Endothelial cell of umbilical vein (primary cell): Measurements from ENCODE around the gene POU1F1. TPM values are rescaled to one million over a fixed set of nuclear protein-coding genes. Genes with fewer than 3 reads are reported as not detected.
"Not testable (repeated sequence)": the region's sequence is repeated elsewhere in the genome, so short reads cannot be mapped to it uniquely, and the experiment has no call there.

Source experiments
- BruUV-seq: library from RNA; stranded (reverse); fragments of 400-500 nt; replicated peaks from 2 replicates; lab custom pipeline; 2021; lab: Mats Ljungman, UMichigan
- CTCF ChIA-PET: fragments of 300-600, 350-600 bp; sonication (Branson Sonifier 250); formaldehyde crosslinking; loops from one replicate; lab custom pipeline; 2021; ENCODE audit warnings: antibody characterized with exemption, inconsistent platforms; lab: Charles Lee
- POLR2A ChIA-PET: fragments of 300-600, 350-600 bp; sonication (Branson Sonifier 250); formaldehyde crosslinking; loops from one replicate; lab custom pipeline; 2021; ENCODE audit warnings: antibody characterized with exemption, inconsistent platforms; lab: Charles Lee
- DNase-seq: peaks from one replicate; pipeline ENCODE4 v3.0.0-alpha.2; 2011; ENCODE audit warnings: low read depth, low spot score
- FAIRE-seq: peaks from 2 replicates; lab custom pipeline; 2011; peaks lifted over from hg19 to GRCh38; lab: Jason Lieb, UNC
- H2AFZ ChIP-seq: 2 replicates; pipeline ENCODE4 v1.6.0; 2012; ENCODE audit warnings: low read depth, low read length, control low read depth, inconsistent platforms
- H3K27ac ChIP-seq: 2 replicates; pipeline ENCODE4 v1.5.1; 2011; ENCODE audit warnings: low read depth, mild to moderate bottlenecking, control low read depth, low read length, moderate library complexity; ENCODE audit not compliant: insufficient read depth
- H3K27me3 ChIP-seq, 2 experiments: 2 replicates each; pipeline versions ENCODE4 v1.6.0 to v1.6.1; 2011; ENCODE audit warnings: low read length in 2 of 2, mixed read lengths in 1 of 2; ENCODE audit not compliant: control insufficient read depth in 2 of 2, insufficient read depth in 2 of 2
- H3K36me3 ChIP-seq, 2 experiments: 2 replicates in 1 of 2; 3 replicates in 1 of 2; pipeline ENCODE4 v1.5.1; 2011; ENCODE audit warnings: low read length in 2 of 2, mild to moderate bottlenecking in 1 of 2, moderate library complexity in 1 of 2; ENCODE audit not compliant: control insufficient read depth in 2 of 2, insufficient read depth in 2 of 2; ENCODE audit errors: extremely low read depth in 1 of 2
- H3K4me1 ChIP-seq: 3 replicates; pipeline ENCODE4 v1.5.1; 2011; ENCODE audit warnings: mild to moderate bottlenecking, low read length; ENCODE audit not compliant: control insufficient read depth, insufficient read depth; ENCODE audit errors: extremely low read depth
- H3K4me2 ChIP-seq: 2 replicates; pipeline ENCODE4 v1.6.1; 2011; ENCODE audit warnings: low read length, control low read depth, mixed read lengths; ENCODE audit not compliant: insufficient read depth
- H3K4me3 ChIP-seq, 3 experiments: fragments of 200-600 bp in 1 of 3; sonication (generic), shearing (Covaris generic) in 1 of 3; replicated peaks in 1 of 3; 2 replicates each; pipeline ENCODE4 v1.5.1; 2011 to 2016; ENCODE audit warnings: control low read depth in 3 of 3, low read length in 3 of 3, mild to moderate bottlenecking in 2 of 3, inconsistent platforms in 1 of 3, low read depth in 1 of 3, moderate library complexity in 1 of 3; ENCODE audit not compliant: insufficient read depth in 1 of 3
- H3K79me2 ChIP-seq: 2 replicates; pipeline ENCODE4 v1.6.0; 2012; ENCODE audit warnings: low read length, inconsistent platforms; ENCODE audit not compliant: control insufficient read depth, insufficient read depth
- H3K9ac ChIP-seq: replicated peaks from 2 replicates; pipeline ENCODE3; 2011; ENCODE audit warnings: low read length, control low read depth; ENCODE audit not compliant: insufficient read depth; ENCODE audit errors: extremely low read depth
- H3K9me1 ChIP-seq: replicated peaks from 3 replicates; pipeline ENCODE4 v1.6.0; 2011; ENCODE audit warnings: mild to moderate bottlenecking, low read length; ENCODE audit not compliant: control insufficient read depth, insufficient read depth; ENCODE audit errors: extremely low read depth
- H3K9me3 ChIP-seq: replicated peaks from 2 replicates; pipeline ENCODE4 v1.5.1; 2012; ENCODE audit warnings: low read length, inconsistent platforms; ENCODE audit not compliant: control insufficient read depth, insufficient read depth
- H4K20me1 ChIP-seq: replicated peaks from 2 replicates; pipeline ENCODE3; 2011; ENCODE audit warnings: mild to moderate bottlenecking, low read length; ENCODE audit not compliant: control insufficient read depth, insufficient read depth; ENCODE audit errors: extremely low read depth
- EZH2 ChIP-seq: IDR thresholded peaks from 2 replicates; pipeline ENCODE4 v1.6.1; 2012; ENCODE audit warnings: borderline replicate concordance, low read depth, mild to moderate bottlenecking, moderate library complexity, low read length, inconsistent platforms; ENCODE audit not compliant: severe bottlenecking
- JUN ChIP-seq: IDR thresholded peaks from 2 replicates; pipeline ENCODE4 v1.6.1; 2011; ENCODE audit warnings: borderline replicate concordance, low read depth; ENCODE audit not compliant: insufficient read length, insufficient read depth
- MYC ChIP-seq: IDR thresholded peaks from one replicate; pipeline ENCODE4 v1.6.1; 2011; ENCODE audit warnings: mild to moderate bottlenecking, low read depth, low read length
- POLR2A ChIP-seq: IDR thresholded peaks from 2 replicates; pipeline ENCODE4 v1.6.1; 2012; ENCODE audit warnings: low read depth, mild to moderate bottlenecking, control low read depth, low read length
- POLR2AphosphoS5 ChIP-seq: IDR thresholded peaks from 2 replicates; pipeline ENCODE4 v1.6.1; 2012; ENCODE audit warnings: low read depth, mild to moderate bottlenecking, control low read depth, low read length, moderate library complexity; ENCODE audit not compliant: insufficient read depth
- dilution Hi-C: fragments of 300-500 bp; cut with MboI; formaldehyde crosslinking; loops from one replicate; pipeline ENCODE4 v1.15.0; 2019; ENCODE audit warnings: low sequenced_read_pairs; ENCODE audit not compliant: extremely low pct_ligation_motif_present
- intact Hi-C: fragments of 100-400 bp; cut with micrococcal nuclease; formaldehyde crosslinking; loops from one replicate; pipeline ENCODE4 v1.10.0; 2022
- polyA plus RNA-seq, 4 experiments: library from polyadenylated mRNA; depleted of rRNA in 3 of 4; stranded (reverse) in 3 of 4; unstranded in 1 of 4; fragments of >200 nt; gene quantifications; 2 replicates each; pipeline versions ENCODE4 v1.2.1 to v1.2.3, GENCODE V29; 2011 to 2012; ENCODE audit warnings: missing spikeins in 1 of 4
- total RNA-seq: library from RNA; stranded (reverse); gene quantifications from 2 replicates; pipeline ENCODE4 v1.2.3, GENCODE V29; 2021

The POU1F1 gene
- total and polyA plus RNA-seq, 2 donors (not counting 3 experiments of a cell fraction or from before 2014, with no cell fraction given): not detected

DNA sequence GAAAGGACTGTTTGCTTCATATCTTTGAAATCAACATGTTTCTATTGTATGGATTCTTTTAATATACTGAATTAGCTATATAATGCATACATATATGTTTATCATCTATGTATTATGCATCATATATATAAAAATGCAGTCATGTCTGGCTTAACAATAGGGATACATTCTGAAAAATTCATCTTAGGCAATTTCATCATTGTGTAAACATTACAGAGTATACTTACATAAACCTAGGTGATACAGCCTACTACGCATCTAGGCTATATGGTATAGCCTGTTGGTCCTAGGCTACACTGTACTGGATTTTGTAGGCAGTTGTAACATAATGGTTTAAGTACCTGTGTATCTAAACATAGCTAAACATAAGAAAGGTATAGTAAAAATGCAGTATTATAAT, 27.6 kb downstream of the POU1F1 start:
- Histone ChIP-seq H3K4me1 (peaks cover 2% of the 10 kb centered on the region), H3K27me3 (no peaks in the 10 kb centered on the region), H4K20me1 (peaks cover 2% of the 10 kb centered on the region), H3K4me3 (no peak overlapping the region), H3K4me2 (no peak overlapping the region), H3K9me3 (no peaks in the 10 kb centered on the region), H2AFZ (no peak overlapping the region), H3K27ac (no peak overlapping the region), H3K79me2 (no peaks in the 10 kb centered on the region), H3K9ac (no peak overlapping the region), H3K9me1 (no peaks in the 10 kb centered on the region), H3K36me3 (no peaks in the 10 kb centered on the region)
- dilution Hi-C loops: no loop called here
- FAIRE-seq (no peak), DNase-seq (no peak)
- no TSS peak for BruUV-seq
- TF ChIP-seq POLR2A (no peak), JUN (no peak), MYC (no peak), EZH2 (no peak), POLR2AphosphoS5 (no peak)
- ChIA-PET CTCF (interaction anchor here (2.5 kb wide), 1 partner anchor 10 kb away, joined by 11 read pairs; no protein-coding TSS in a partner anchor), POLR2A (no interaction called here)
- intact Hi-C loops: no loop called here

DNA sequence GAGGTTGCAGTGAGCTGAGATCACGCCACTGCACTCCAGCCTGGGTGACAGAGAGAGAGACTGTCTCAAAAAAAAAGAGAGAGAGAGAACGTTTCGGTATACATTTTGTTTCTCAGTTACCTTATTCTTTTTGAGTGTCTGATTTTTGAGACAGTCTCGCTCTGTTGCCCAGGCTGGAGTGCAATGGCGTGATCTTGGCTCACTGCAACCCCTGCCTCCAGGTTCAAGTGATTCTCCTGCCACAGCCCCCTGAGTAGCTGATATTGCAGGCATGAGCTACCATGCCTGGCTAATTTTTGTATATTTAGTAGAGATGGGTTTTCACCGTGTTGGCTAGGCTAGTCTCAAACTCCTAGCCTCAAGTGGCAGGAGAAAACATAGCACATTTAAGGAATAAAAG, 28.2 kb downstream of the POU1F1 start:
- H3K4me1 ChIP-seq, BruUV-seq, H3K9me1 ChIP-seq, DNase-seq, H3K9ac ChIP-seq, H4K20me1 ChIP-seq, H3K9me3 ChIP-seq, H3K79me2 ChIP-seq, H2AFZ ChIP-seq, FAIRE-seq, H3K27me3 ChIP-seq, intact Hi-C loops, H3K4me2 ChIP-seq, H3K27ac ChIP-seq, H3K36me3 ChIP-seq, CTCF ChIA-PET, H3K4me3 ChIP-seq, POLR2A ChIA-PET, dilution Hi-C loops: not testable (repeated sequence)
